GM18511 (cell line): Measurements from ENCODE around the gene NPR1.
"Not testable (repeated sequence)": the region's sequence is repeated elsewhere in the genome, so short reads cannot be mapped to it uniquely, and the experiment has no call there.

ENCODE experiments used
- ATAC-seq: cut with Tn5 transposase; IDR thresholded peaks from one replicate; pipeline ENCODE4 v1.9.1; 2021; ENCODE audit warnings: mild to moderate bottlenecking, moderate library complexity; ENCODE audit not compliant: unreplicated experiment

Gene NPR1

DNA sequence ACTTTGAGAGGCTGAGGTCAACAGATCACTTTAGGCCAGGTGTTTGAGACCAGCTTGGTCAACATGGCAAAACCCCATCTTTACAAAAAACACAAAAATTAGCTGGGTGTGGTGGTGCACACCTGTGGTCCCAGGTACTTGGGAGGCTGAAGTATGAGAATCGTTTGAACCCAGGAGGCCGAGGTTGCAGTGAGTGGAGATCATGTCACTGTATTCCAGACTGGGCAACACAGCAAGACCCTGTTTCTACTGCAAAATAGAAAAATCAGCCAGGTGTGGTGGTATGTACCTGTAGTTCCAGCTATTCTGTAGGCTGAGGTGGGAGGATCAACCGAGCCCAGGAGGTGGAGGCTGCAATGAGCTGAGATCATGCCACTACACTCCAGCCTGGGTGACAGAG, 45.2 kb downstream of the NPR1 start:
- ATAC-seq, result no peak

DNA sequence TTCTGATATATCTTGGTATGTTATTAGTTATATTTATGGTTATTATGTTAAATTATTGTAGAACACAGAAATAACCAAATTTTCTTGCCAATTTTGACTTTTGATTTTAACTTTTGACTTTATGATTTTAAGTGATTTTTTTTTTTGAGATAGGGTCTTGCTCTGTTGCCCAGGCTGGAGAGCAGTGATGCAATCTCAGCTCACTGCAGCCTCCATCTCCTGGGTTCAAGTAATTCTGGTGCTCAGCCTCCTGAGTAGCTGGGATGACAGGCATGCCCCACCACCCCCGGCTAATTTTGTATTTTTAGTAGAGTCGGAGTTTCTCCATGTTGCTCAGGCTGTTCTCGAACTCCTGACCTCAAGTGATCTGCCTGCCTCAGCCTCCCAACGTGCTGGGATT, 46.1 kb downstream of the NPR1 start:
- not testable (repeated sequence) for ATAC-seq

DNA sequence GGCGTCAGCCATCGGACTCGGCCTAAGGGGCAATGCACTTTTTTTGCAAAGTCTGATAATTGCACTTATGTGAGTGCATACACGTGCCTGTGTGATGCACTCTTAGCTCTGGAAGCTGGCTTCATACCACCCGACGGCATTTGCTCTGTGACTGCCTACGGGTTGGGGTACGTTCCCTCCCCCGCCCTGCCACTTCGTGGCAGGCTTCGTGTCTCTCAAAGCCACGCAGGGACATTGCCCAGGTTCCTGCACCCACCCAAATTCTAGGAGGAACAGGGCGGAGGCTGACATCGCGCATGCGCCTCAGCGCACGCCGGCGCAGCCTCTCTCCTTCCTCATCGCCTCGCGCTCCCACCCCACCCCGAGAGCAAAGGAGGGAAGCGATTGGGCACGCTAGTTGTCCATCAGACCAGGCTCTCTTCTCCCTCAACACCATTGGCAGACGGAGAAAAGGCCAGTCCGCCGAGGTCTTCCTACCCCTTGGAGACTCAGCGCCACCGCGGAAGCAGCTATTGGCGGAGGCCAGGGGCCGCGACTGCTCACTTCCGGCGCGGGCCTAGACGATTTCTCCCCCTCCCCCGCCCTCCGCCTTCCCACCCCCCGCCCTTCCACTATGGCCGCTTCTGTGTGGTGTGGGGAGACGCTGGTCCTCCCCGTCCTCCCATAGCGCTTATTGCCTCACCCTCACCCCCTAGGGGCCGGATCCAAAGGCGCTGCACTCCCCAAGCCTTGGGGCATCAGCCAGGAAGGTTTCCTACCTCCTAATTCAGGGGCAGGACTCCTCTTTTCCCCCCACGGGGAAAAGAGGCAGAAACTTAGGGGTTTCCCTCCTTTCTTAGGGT, 49.2 kb downstream of the NPR1 start, which contains the start of gene INTS3:
Gene INTS3 (plus strand): TSS at position 588 of the 842 bp plus-strand sequence. CDS start 585 bp downstream, outside the sequence.
- ATAC-seq, result peak; percentile 95

DNA sequence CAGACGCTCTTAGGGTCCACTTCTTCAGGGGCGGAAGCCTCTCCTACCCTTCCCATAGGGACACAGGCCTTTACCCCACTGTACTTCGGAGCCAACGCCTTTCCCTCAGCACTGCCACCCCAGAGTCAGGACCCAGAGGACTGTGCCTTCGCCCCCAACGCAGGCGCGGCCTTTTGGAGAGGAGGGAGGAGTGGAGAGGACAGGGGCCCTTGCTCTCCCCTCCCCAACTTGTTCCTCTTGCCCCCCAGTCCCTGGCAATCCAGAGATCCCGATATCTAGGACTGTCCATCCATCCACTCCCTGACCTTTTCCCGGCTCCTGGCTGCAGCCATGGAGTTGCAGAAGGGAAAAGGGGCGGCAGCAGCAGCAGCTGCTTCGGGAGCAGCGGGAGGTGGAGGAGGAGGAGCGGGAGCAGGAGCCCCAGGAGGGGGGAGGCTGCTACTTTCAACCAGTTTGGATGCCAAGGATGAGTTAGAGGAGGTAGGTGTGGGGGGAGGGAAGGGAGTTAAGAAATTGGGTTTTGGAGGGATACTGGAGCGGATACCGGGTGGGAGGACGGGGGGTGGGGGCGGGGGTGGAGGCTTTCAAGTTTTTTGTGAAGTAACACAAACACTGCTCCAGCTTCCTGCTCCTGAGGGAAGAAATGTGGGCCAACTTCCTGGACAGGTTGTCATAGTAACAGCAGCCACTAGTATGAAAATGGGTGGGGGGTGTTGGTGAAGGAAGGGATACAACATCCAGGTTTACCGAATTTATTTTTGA, 50.0 kb downstream of the NPR1 start:
- ATAC-seq, result no peak

DNA sequence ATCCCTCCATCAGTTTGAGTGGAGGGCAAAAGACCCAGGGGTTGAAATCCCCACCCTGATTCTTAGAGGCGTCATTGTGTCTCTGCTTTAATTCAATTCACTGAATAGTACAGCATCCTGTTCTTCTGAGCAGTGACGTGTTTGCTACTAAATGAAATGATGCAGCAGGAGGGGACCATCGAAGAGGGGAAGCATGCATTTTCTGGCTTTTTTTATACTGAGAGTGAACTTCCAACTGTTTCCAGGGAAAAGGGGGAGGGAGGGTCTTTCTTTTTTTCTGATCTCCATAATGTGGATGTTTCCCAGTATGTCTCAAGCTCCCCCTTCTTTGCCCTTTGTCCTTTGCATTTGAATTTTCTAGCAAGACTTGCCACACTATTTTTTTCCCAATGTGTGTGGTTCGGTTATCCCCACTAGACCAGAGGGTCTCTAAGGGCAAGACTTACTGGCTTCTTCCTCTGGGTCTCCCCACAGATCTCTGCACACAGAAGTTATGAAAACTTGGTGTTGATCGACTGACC, 52.0 kb downstream of the NPR1 start:
- ATAC-seq, result no peak

DNA sequence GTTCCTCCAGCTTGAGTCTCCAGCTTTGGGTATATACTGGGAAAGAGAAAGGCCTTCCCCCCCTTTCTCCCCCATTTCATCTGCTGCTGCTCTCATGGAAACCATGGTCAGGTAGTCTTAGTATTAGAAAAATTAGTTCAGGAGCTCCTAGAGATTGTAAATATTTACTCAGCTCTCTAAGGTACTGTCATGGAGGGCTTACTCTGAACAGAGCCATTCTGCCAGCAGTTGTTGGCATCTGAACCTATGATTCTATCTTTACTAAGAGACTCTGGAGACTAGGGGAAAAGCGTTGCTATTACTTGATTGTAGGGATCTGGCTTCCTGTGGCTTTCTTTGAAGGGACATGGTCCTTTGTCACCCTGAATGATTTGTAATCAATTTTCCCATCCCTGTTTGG, 55.5 kb downstream of the NPR1 start:
- ATAC-seq, result no peak

DNA sequence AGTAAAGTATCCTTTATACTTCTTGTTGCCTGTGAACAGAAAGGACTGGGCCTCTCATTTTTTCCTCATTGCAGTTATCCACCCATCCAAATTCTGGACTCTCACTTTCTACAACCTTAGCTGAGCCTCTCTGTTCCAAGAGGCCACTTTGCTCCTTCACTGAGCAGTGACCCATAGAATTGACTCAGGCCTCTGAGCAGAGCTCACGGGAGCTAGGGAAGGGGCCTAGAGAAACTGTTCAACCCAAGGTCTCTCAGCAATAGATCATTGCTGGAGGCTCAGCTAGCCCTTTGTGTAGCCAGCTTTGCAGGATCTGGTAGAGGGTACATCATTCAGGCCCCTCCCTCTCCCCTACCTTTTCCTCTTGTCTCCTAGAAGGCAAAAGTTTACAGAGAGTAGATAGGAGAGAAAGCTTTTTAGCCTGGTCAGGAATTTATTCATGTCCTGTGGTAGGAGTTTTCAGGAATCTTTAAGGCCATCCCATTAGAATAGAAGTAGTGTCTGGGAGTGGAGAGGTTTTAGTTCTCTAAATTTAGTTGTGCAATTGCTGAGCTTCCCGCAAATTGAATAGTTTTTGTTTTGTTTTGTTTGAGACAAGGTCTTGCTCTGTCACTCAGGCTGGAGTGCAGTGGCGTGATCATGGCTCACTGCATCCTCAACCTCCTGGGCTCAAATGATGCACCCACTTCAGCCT, 56.1 kb downstream of the NPR1 start:
- ATAC-seq, result peak; percentile 50

DNA sequence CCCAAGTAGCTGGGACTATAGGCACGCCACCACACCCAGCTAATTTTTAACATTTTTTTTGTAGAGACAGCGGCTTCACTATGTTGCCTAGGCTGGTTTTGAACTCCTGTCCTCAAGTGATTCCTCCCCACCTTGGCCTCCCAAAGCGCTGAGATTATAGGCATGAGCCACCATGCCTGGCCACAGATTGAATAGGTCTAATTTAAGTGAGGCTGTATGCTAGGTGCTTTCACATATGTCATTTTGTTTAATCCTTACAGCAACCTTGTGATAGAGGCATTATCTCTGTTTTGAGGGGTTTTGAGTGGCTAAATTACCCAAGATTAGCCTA, 56.6 kb downstream of the NPR1 start:
- ATAC-seq, result no peak

DNA sequence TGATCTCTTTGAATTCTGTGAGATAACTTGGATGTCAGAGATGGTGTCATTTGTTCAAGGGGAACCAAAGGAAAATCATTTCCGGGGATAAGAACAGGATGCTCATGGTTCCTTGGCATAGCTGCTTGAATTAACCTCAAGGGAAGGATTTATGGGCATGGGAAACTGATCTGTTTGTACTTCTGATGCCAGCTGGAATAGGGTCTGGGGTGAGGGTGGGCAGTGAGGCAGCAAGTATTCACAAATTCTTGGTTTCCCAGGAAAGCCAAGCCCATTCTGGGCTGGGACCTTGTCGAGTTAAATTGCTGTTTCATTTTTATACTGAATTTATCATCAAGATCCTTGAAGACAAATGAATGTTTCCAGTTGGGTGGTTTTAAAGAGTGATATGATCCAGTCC, 63.5 kb downstream of the NPR1 start:
- ATAC-seq, result no peak

DNA sequence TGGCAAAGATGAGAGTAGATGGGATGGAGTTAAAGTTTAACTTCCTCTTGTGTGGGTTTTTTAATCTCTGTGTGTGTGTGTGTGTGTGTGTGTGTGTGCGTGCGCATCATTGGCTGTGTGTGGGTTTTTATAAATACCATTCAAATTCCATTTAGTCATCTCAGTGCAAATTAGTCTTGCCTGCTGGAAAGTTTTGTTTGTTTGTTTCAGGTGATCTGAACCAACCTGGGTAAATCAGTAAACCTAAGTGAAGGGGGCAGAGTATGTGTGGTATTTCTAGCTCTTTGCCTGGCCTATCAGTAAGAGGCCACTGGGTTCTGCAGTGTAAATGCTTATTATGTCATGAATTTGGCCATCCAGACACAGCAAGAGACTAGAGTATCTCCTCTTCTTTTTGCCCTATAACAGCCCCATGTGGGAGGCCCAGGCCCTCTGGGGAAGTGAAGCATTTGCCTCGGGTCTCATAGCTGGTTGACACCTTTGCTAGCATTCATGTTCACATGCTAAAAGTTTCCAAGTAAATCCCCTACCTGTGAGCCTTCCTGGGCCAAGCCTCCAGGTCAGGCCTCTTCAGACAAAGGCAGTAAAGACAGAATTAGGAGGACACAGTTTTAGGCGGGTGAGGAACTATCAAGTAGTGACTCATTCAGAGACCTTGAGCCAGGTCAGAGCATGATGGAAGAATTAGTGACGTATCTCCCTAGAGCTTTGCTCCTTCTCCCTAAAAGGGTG, 64.1 kb downstream of the NPR1 start:
- peak; percentile 75 for ATAC-seq
